Measurements from ENCODE around the gene MUC5B.

Gene MUC5B

DNA sequence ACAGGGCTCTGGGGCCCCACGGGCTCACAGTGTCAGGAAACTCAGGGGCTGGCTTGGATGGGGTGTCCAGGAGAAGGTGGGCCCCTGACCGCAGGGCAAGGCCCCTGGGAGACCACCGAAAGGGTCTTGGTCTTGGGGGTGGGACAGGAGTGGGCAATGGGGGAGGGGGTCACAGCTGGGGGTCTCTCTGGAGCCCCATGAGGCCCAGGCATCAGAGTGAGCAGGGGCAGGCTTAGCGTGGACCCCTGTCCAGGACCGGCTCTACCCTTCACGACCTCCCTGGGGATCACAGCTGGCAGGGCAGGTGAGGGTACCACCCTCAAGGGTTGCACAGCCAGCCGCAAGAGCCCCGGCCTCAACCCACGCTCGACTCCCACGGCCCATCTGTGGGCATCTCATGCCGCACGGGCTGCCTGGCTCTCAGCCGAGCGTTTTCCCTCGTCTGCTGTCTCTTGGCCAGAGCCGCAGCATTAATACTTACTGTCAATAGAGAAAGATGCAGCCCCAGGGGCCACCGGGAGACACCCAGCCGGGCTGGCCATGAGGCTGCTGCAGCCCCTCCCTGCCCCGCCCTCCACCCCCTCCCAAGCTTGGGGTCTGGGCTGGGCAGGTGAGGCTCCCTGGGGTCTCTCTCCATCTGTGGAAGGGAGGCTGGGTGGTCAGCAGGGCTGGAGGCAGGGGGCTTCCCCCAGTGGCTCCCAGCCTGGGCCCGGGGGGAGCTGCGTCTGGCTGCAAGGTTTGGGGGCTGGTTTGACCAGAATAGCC, 662 bp downstream of the MUC5B start:
- DNase-seq = no peak

DNA sequence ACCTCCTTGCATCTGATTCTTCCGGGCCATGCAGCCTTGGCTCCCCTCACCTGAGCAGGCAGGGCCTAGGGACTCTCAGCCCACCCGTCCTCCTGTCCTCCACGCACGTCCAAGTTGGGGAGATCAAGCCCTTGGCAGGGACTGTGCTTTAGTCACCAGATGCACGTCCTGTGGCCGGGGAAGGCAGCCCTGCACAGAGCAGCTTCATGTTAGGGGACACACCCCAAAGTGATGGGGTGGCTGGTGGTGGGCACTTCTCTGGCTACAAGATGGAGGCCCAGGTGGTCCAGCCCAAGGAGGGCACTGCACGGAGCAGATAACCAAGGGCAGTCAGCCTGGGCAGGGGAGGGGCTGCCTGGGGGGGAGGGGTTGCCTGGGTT, 1.2 kb downstream of the MUC5B start:
- no peak for DNase-seq

DNA sequence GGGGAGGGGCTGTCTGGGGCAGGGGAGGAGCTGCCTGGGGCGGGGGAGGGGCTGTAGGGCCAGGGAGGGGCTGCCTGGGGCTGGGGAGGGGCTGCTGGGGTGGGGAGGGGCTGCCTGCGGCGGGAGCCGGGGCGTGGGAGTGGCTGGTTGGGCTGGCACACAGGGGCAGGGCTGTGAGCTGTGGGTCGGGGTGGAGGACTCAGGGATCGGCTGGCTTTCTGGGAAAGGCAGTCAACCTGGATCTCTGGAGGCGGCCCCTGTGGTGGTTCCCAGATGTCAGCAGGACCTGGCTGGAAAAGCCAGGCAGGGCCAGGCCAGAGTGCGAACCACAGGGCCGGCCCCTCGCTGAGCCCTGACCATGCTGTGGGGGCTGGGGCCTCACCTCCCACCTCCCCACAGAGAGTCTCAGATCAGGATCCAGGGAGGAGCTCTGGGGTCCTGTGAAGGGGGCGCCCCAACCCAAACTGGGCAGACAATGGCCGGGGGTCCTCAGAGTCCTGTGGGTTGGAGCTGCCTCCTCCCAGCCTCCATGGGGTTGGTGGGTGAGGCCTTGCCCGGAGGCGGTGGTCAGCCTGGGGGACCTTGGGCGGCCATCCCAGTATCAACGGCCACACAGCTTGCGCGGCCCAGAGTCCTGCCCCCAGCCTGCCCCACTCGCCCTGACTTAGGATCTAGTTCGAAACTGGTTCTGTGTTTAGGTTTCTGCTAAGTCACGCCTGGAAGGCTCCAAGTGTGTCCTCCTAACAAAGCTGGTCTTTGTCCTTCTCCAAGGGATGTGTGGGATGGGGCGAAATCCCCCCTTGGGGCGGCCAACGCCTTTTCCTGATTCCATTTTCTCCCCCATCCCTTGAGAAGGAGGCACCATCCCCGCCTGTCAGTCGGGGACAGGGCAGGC, 1.9 kb downstream of the MUC5B start:
- DNase-seq = no peak

DNA sequence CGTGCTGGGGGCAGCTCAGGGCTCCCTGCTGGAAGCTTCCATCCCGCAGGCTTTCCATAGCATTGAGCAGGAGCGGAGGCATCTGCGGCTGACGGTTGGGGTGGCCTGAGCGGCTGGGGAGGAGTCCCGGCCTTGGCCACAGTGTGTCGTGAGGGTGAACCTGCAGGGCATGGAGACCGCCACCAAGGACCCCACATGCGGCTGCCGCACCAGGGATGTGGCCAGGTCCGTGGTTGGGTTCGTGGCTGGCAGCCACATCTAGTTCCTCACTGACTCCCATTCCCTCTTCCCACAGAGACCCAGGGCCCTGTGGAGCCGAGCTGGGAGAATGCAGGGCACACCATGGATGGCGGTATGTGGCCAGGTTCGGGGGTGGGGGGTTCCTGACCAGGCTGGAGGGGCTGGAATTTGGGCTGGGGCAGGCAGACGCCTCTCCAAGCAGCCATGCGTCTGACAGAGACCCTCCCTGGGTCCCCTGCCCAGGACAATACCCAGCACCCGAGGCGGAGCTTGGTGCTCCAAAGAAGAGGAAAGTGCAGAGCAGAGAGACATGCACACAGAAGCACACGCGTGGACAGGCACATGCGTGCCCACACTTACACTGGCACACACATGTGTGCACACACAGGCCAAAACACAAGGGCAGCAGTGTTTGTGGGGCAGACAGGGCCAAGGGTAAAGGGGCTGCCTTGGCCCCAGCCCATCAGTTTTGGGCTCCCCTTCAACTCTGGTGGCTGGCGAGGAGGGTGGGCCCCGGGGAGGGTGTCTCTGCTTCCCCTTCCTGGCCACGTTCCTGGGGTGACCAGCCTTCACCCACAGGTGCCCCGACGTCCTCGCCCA, 2.7 kb downstream of the MUC5B start:
- no peak for DNase-seq

DNA sequence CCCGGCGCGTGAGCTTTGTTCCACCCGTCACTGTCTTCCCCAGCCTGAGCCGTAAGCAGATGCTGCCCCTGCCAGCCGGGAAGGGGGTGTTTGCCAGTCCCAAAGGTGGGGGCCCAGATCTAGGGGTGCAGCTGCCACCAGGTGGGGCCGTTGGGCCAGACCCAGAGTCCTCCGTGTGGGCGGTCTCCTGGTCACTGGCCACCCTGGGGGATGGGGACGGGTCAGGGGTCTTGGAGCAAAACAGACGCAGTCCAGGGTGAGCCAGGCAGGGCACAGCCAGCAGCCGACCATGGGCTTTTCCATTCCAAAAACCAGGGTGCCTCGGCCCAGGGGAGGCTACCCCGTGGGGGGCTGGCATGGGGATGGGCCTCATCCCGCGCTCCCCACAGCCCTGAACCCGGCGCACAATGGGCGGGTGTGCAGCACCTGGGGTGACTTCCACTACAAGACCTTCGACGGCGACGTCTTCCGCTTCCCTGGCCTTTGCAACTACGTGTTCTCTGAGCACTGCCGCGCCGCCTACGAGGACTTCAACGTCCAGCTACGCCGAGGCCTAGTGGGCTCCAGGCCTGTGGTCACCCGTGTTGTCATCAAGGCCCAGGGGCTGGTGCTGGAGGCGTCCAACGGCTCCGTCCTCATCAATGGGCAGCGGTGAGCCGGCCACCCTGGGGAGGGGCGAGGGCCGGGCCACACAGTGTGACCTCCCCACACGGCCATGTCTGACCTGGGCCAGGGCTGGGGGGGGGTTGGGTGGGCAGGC, 3.5 kb downstream of the MUC5B start:
- DNase-seq = no peak

DNA sequence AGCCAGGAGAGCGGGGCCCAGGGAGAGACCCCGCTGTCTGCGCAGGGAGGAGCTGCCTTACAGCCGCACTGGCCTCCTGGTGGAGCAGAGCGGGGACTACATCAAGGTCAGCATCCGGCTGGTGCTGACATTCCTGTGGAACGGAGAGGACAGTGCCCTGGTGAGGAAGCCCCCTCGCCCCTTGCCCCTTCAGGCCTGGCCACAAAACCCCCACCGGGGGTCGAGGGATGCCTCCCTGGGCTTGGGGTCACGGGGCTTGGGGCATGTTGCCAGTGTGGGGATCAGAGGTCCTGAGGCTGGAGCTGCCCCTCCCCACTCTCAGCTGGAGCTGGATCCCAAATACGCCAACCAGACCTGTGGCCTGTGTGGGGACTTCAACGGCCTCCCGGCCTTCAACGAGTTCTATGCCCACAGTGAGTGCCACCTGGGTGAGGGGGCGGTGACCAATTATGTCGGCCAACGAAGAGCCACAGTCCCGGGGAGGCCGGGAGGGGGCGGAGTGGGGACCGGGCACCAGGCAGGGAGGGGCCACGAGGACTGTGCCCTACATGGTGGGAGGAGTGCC, 4.2 kb downstream of the MUC5B start:
- no peak for DNase-seq

DNA sequence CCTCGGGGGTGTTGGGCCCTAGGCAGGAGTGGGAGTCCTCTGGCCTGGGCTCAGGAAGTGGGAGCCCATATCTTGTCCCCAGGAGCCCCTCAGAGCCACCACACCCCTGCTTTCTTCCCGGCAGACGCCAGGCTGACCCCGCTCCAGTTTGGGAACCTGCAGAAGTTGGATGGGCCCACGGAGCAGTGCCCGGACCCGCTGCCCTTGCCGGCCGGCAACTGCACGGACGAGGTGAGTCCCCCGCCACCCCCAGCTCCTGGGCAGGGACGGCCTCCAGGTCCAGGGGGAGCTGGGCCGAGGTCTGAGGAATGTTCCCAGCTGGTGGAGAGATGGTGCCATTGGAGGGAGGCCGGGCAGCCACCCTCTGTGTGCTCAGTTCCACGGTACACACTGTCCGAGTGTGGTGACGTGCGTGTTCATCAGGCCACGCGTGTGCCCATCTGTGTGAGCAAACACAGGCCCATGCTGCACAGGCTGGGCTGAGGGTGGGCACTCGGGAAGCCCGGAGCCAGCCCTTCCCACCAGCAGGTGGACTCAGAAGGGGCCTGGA, 4.8 kb downstream of the MUC5B start:
- DNase-seq = no peak

DNA sequence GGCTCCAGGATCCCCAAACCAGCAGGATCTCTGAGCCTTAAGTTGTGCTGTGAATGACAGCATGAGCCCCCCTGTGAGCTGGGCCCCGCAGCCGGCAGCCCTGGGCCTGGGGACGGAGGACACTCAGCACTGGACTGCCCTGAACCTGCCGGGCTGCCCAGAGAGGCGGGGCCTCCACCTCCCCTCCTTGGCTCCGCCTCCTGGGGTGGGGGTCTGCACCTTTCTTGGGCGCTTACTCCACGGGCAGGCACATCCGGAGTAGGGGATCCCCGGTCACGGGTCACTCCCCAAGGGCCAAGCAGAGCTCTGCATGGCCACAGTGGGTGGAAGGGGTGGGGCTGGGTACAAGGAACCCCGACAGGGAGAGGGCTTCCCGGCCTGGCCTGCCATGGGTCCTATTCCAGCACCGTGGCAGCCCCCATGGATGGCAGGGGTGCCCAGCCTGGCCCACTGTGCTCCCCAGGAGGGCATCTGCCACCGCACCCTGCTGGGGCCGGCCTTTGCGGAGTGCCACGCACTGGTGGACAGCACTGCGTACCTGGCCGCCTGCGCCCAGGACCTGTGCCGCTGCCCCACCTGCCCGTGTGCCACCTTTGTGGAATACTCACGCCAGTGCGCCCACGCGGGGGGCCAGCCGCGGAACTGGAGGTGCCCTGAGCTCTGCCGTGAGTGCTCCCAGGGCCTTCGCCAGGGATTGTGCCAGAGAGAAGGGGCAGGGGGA, 5.4 kb downstream of the MUC5B start:
- no peak for DNase-seq

DNA sequence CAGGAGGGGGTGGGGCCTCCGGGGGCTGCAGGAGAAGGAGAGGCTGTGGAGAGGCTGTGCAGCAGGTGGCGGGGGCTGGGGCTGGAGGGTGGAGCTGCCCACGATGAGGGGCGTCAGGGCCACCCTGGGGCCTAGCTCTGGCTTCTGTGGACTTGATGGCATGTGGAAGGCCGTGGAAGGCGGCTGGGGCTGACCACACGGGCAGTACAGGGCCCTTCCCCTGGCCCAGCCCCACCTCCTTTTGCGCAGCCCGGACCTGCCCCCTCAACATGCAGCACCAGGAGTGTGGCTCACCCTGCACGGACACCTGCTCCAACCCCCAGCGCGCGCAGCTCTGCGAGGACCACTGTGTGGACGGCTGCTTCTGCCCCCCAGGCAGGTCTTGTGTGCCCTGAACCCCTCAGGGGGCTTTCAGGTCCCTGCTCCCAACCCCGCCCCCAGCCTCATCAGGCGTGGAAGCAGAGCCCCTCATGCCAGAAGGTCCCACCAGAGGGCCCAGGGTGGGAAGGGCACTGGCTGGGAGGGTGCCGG, 6.1 kb downstream of the MUC5B start:
- DNase-seq = no peak

DNA sequence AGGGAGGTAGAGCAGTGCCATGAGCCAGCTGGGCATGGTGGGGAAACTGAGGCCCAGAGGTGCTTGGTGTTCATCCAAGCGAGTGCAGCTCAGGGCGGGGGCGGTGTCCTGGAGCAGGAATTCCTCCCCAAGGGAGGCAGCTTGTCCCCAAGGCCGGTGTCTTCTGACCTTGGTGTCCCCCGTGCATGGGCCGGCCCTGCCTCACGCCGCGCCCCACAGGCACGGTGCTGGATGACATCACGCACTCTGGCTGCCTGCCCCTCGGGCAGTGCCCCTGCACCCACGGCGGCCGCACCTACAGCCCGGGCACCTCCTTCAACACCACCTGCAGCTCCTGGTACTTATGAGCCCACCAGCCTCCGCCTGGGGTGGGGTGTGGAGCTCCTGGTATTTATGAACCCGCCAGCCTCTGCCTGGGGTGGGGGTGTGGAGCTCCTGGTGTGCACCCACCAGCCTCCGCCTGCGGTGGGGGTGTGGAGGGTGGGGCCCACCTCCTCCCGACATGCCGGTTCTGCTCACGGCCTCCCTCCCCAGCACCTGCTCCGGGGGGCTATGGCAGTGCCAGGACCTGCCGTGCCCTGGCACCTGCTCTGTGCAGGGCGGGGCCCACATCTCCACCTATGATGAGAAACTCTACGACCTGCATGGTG, 6.7 kb downstream of the MUC5B start:
- DNase-seq = no peak

DNA sequence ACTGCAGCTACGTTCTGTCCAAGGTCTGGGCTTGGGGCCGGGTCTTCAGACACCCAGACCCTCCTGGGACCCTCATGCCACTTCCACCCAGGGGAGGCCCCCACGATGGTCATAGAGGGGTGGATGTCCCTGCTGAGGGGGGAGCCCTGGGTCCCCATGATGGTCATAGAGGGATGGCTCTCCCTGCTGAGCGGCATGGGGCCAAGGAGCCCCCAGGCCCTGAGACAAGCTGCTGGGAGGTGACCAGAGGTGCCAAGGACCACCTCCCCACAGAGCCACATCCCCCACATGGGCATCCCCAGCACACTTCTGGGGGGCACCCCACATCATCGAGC, 7.2 kb downstream of the MUC5B start:
- DNase-seq = no peak

DNA sequence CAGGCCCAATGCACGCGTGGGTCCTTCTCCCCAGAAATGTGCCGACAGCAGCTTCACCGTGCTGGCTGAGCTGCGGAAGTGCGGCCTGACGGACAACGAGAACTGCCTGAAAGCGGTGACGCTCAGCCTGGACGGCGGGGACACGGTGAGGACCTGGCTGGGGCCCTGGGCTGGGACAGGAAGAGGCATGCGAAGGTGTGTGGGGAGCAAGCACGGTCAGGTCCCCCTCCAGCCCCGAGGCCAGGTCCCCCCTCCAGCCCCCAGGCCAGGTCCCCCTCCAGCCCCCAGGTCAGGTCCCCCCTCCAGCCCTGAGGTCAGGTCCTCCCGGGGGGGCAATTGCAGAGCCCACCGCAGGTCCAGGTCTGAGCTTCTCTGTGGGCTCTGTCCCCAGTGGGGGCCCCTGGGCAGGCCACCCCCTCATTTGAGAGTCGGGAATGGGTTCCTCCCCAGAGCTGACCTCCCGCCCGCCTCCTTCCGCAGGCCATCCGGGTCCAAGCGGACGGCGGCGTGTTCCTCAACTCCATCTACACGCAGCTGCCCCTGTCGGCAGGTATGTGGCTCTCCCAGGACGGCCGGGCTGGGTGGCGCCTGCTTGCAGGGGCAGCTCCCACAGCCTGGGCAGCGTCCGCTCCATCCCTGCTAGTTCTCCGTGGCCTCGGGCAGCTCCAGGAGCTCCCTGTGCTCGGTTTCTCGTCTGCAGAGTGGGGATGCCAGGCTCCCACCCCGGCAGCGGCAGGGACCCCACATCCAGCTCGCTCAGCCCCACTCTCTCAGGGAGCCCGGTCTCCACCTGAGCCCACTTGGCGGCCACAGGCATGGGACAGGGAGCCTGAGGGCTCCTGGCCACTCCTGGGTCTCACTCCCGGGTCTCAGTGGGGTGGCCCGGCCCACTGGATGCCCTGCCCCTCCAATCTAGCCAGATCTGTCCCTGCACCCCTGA, 7.9 kb downstream of the MUC5B start:
- no peak for DNase-seq

DNA sequence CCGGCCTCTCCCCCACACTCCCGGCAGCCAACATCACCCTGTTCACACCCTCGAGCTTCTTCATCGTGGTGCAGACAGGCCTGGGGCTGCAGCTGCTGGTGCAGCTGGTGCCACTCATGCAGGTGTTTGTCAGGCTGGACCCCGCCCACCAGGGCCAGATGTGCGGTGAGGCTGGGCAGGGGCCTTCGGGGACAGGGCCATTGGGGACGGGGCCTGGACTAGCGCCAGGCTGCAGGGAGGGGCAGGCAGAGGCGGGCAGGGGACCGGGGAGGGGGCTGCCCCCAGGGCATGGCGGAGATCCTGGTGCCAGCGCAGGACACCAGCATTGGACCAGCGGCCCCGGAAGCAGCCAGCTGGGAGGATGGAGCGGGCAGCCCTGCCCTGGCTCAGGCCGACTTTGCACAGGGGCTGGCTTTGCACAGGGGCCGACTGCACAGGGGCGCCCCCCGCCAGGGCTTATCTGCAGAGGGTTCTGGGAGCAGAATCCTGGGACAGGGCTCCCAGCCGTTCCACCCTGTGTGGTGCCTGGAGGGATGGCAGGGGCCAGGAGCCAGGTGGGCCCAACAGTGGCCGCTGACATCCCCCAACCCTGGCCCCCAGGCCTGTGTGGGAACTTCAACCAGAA, 8.6 kb downstream of the MUC5B start:
- no peak for DNase-seq

DNA sequence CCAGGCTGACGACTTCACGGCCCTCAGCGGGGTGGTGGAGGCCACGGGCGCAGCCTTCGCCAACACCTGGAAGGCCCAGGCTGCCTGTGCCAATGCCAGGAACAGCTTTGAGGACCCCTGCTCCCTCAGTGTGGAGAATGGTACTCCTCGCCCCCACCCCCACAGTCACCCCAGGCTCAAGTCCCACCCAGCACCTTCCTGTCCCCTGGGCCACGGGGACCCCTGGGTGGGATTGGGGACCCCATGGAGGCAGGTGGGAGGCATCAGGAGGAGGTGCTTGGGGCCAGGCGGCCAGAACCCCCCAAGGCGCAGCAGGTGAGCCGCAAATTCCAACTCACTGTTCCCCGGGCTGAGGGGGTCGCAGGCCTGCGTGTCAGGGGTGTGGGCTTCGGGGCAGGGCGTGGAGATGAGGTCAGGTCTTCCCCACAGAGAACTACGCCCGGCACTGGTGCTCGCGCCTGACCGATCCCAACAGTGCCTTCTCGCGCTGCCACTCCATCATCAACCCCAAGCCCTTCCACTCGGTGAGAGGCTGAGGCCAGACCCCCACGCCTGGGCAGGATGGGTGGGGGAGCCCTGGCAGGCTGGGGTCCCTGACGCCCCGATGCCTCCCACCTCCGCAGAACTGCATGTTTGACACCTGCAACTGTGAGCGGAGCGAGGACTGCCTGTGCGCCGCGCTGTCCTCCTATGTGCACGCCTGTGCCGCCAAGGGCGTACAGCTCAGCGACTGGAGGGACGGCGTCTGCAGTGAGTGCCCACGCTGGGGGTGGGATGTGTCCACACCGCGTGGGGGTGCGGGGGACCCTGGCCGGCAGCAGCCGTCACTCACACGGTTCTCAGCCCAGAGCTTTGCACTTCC, 9.4 kb downstream of the MUC5B start:
- no peak for DNase-seq

DNA sequence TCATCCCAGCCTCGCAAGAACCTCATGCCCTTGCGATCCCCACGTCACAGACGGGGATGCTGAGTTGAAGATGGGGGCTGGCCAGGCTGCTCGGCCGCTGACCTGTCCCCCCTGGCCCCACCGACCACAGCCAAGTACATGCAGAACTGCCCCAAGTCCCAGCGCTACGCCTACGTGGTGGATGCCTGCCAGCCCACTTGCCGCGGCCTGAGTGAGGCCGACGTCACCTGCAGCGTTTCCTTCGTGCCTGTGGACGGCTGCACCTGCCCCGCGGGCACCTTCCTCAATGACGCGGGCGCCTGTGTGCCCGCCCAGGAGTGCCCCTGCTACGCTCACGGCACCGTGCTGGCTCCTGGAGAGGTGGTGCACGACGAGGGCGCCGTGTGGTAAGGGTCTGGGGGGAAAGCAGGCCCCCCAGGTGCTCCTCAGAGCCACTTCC, 10.0 kb downstream of the MUC5B start:
- no peak for DNase-seq

DNA sequence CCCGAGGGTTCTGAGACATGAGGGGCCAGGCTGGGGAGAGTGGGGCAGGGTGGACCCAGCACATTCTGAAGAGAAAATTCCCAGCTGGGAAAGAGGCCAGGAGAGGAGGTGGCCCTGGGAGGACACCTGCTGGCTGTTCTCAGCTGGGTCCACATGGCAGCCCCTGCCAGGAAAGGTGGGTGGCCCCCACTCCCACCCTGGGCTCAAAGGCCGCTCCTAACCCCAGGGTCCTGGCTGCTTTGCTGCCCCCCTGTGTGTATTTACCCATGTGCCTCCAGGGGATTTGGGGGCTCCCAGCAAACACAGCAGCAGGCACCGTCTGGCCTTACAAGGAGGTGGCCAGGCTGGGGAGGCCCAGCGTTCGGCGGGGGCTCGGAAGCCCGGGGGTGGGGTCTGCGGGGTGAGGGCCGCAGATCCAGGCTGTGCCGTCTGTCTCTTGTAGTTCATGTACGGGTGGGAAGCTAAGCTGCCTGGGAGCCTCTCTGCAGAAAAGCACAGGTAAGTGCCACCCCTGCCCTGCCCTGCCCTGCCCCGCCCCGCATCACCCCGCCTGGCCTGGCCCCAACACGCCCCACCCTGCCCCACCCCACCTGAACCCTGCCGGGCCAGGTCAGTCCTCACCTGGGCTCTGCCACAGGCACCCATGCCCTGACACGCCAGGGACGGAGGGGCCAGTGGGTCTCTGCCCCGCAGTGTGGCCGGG, 10.6 kb downstream of the MUC5B start:
- DNase-seq = no peak

DNA sequence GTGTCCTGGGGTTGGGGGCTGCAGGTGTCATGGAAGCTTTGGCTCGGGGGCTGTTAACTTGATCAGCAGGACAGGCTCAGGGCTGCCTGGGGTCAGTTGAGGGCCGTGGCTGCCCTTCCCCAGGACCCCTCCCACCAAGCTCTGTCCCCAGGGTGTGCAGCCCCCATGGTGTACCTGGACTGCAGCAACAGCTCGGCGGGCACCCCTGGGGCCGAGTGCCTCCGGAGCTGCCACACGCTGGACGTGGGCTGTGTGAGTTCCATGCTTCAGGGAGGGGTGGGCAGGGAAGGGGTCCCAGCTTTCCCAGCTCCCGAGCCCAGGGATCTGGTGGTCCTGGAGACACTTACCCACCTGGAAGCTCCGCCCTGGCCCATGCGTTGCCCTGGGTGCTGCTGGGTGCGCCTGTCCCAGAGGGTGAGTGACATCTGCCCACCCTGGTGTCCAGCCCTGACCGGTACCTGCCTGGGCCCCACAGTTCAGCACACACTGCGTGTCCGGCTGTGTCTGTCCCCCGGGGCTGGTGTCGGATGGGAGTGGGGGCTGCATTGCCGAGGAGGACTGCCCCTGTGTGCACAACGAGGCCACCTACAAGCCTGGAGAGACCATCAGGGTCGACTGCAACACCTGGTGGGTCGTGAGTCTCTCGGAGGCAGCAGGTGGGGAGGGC, 11.3 kb downstream of the MUC5B start:
- no peak for DNase-seq
